Measurements from ENCODE around the gene KRT26.

- TF ChIP-seq, protein P1, sequence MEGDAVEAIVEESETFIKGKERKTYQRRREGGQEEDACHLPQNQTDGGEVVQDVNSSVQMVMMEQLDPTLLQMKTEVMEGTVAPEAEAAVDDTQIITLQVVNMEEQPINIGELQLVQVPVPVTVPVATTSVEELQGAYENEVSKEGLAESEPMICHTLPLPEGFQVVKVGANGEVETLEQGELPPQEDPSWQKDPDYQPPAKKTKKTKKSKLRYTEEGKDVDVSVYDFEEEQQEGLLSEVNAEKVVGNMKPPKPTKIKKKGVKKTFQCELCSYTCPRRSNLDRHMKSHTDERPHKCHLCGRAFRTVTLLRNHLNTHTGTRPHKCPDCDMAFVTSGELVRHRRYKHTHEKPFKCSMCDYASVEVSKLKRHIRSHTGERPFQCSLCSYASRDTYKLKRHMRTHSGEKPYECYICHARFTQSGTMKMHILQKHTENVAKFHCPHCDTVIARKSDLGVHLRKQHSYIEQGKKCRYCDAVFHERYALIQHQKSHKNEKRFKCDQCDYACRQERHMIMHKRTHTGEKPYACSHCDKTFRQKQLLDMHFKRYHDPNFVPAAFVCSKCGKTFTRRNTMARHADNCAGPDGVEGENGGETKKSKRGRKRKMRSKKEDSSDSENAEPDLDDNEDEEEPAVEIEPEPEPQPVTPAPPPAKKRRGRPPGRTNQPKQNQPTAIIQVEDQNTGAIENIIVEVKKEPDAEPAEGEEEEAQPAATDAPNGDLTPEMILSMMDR (IDR thresholded peaks at IDR 0.05; ENCODE audit: low read depth, low read length, poor library complexity, severe bottlenecking), result no peak
- no peak for TF ChIP-seq EZH2phosphoT487 (IDR thresholded peaks at IDR 0.05; ENCODE audit: borderline replicate concordance, low read length)
These were observed 33.4 kb downstream of the KRT26 start for GRCh38 chr17:40738553-40738952.

Data from DOHH2 (cell line).